Measurements from ENCODE around the gene ERN1.
A peak's percentile ranks its signal among the peaks of the same experiment; 100 is the strongest.
"Not testable (repeated sequence)": the region's sequence is repeated elsewhere in the genome, so short reads cannot be mapped to it uniquely, and the experiment has no call there.

The ERN1 gene

DNA sequence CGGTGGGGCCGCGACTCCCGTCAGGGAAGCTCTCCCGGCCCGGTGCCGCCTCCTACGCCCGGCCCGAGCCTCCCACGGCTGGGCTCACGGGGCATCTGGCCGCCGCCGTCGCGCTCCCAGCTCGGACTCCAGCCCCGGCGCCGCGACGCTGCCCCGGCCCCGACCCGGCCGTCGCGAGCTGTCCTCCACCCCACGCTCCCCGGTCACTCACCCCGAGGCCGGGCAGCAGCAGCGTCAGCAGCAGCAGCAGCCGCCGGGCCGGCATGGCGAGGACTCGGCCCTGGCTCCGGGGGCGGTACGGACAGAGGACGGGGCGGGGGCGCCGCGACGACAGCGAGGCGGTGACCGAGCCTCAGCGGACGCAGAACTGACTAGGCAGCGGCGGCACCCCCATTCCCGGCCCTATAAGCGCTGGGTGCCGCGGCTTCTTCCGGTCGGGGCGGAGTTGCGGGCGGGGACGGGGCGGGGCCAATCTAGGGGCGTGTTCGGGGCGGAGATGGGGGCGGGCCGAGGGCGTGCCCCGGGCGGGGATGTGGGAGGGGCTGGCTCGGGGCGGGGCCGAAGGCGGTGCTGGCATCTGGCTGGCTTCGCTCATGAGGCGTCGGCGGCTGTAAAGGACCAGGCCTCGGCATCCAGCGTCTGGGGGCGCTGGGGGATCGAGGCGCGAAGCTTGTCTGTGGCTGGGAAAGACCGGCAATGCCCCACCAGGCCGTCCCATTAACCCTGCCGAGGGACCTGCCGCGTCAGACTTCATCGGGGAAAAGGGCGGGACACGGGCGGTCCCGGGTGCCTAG lies at the start of gene ERN1:
TSS of gene ERN1 (minus strand) at position 380 of the 794 bp plus-strand sequence. CDS start at position 265, 115 bp downstream.
- ATAC-seq = peak; percentile 95
- peaks cover 42% of the 10 kb centered on the region for H3K4me1 Mint-ChIP-seq
- H3K9me3 Mint-ChIP-seq = no peaks in the 10 kb centered on the region
- no peaks in the 10 kb centered on the region for H3K36me3 Mint-ChIP-seq
- peak within 1 kb of the TSS; percentile 87 for H3K27ac Mint-ChIP-seq
- peak within 1 kb of the TSS; percentile 83 for H3K4me3 Mint-ChIP-seq
- no peaks in the 10 kb centered on the region for H3K27me3 Mint-ChIP-seq

DNA sequence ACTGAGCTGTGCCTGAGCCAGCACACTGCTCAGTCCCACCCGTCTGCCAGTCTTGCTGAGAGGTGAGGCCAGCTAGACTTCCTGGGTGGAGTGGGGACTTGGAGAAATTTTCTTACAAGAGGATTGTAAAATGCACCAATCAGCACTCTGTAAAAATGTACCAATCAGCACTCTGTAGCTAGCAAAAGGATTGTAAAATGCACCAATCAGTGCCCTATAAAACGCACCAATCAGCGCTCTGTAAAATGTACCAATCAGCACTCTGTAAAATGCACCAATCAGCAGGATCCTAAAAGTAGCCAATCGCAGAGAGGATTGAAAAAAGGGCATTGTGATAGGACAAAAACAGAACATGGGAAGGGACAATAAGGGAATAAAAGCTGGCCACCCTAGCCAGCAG lies 49.1 kb upstream of the ERN1 start:
- not testable (repeated sequence) for H3K4me1 Mint-ChIP-seq, H3K9me3 Mint-ChIP-seq, H3K27me3 Mint-ChIP-seq, H3K27ac Mint-ChIP-seq, H3K4me3 Mint-ChIP-seq, ATAC-seq
- H3K36me3 Mint-ChIP-seq = peaks cover 50% of the 10 kb centered on the region

GRCh38 chr17:64178011-64178825 lies 48.3 kb upstream of the ERN1 start:
- Mint-ChIP-seq H3K36me3 (peaks cover 50% of the 10 kb centered on the region), H3K27me3 (no peaks in the 10 kb centered on the region), H3K27ac (no peak overlapping the region), H3K4me3 (no peak overlapping the region), H3K4me1 (no peaks in the 10 kb centered on the region), H3K9me3 (no peaks in the 10 kb centered on the region)
- no peak for ATAC-seq

GRCh38 chr17:64177311-64178010 lies 47.5 kb upstream of the ERN1 start:
- H3K4me1 Mint-ChIP-seq = no peaks in the 10 kb centered on the region
- no peak overlapping the region for H3K4me3 Mint-ChIP-seq
- H3K9me3 Mint-ChIP-seq = no peaks in the 10 kb centered on the region
- no peaks in the 10 kb centered on the region for H3K27me3 Mint-ChIP-seq
- ATAC-seq = no peak
- no peak overlapping the region for H3K27ac Mint-ChIP-seq
- peaks cover 55% of the 10 kb centered on the region for H3K36me3 Mint-ChIP-seq

GRCh38 chr17:64176556-64176955 lies 46.6 kb upstream of the ERN1 start:
- no peak overlapping the region for H3K4me3 Mint-ChIP-seq
- peaks cover 64% of the 10 kb centered on the region for H3K36me3 Mint-ChIP-seq
- ATAC-seq = no peak
- H3K9me3 Mint-ChIP-seq = no peaks in the 10 kb centered on the region
- H3K27me3 Mint-ChIP-seq = no peaks in the 10 kb centered on the region
- H3K27ac Mint-ChIP-seq = no peak overlapping the region
- H3K4me1 Mint-ChIP-seq = no peaks in the 10 kb centered on the region

DNA sequence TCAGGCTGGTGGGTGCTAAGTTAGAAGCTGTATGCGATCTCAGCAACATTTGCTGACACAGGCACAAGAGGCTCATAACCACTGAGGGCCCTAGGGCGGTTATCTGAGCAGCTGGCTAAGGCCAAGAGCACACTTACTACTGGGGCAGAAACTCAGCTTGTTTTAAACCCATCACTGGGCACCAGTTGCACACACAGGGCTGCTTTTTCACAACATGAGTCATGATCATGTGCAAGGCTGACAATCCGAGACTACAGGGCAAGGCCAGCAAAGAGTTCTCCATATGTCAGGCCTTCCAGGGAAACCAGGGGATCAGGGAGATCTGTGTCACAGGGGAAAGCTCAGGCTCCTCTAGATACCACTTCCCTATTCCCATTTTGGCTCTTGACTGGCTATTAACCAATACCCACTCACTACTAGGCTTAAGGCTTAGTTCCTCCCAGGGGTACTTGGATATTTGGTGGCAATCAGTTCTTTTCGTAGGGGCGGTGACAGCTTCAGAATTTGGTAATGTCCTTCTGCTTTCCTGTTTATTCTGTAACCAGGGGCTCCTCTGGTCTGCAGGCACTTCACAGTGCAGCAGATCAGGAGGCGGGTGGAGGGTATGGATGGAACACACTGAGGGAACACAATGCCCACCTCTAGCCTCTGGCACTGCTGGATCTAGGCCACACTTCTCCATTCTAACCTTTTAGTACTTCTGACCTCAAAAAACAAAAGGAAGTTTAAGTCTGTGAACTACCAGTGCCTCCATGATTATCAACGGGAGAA lies 44.9 kb upstream of the ERN1 start:
- Mint-ChIP-seq H3K4me1 (no peaks in the 10 kb centered on the region), H3K27me3 (no peaks in the 10 kb centered on the region), H3K4me3 (no peak overlapping the region), H3K36me3 (peaks cover 69% of the 10 kb centered on the region), H3K27ac (no peak overlapping the region), H3K9me3 (no peaks in the 10 kb centered on the region)
- no peak for ATAC-seq

DNA sequence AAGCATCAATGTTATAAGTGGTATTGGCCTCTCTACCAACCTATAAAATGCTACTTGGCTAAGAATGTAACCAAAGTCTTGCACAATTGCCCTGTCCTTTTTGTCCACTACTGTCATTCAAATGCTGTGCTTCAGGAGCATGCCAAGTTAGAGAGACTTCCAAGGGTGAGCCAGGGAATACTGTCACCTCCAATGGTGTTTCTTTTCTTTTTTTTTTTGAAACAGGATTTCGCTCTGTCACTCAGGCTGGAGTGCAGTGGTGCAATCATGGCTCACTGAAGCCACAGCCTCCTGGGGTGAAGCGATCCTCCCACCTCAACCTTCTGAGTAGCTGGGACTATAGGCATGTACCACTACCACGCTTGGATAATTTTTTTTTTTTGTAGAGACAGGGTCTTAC lies 43.7 kb upstream of the ERN1 start:
- Mint-ChIP-seq H3K4me3 (no peak overlapping the region), H3K9me3 (no peaks in the 10 kb centered on the region), H3K4me1 (no peaks in the 10 kb centered on the region), H3K27me3 (no peaks in the 10 kb centered on the region), H3K36me3 (peaks cover 61% of the 10 kb centered on the region), H3K27ac (no peak overlapping the region)
- no peak for ATAC-seq

GRCh38 chr17:64172510-64172909 lies 42.6 kb upstream of the ERN1 start:
- H3K4me1 Mint-ChIP-seq = peaks cover 5% of the 10 kb centered on the region
- H3K27me3 Mint-ChIP-seq = no peaks in the 10 kb centered on the region
- no peak for ATAC-seq
- H3K27ac Mint-ChIP-seq = no peak overlapping the region
- no peaks in the 10 kb centered on the region for H3K9me3 Mint-ChIP-seq
- H3K36me3 Mint-ChIP-seq = peaks cover 56% of the 10 kb centered on the region
- H3K4me3 Mint-ChIP-seq = no peak overlapping the region

- Mint-ChIP-seq H3K36me3 (peaks cover 58% of the 10 kb centered on the region), H3K9me3 (no peaks in the 10 kb centered on the region), H3K4me1 (peaks cover 6% of the 10 kb centered on the region), H3K4me3 (no peak overlapping the region), H3K27me3 (no peaks in the 10 kb centered on the region), H3K27ac (no peak overlapping the region)
- no peak for ATAC-seq
These were observed 41.1 kb upstream of the ERN1 start for GRCh38 chr17:64171041-64171440.

- no peak overlapping the region for H3K4me3 Mint-ChIP-seq
- no peaks in the 10 kb centered on the region for H3K27me3 Mint-ChIP-seq
- H3K4me1 Mint-ChIP-seq = peaks cover 6% of the 10 kb centered on the region
- H3K9me3 Mint-ChIP-seq = no peaks in the 10 kb centered on the region
- no peak for ATAC-seq
- H3K36me3 Mint-ChIP-seq = peaks cover 54% of the 10 kb centered on the region
- no peak overlapping the region for H3K27ac Mint-ChIP-seq
These were observed 40.3 kb upstream of the ERN1 start for GRCh38 chr17:64170286-64170685.

- ATAC-seq, H3K27ac Mint-ChIP-seq, H3K27me3 Mint-ChIP-seq, H3K4me3 Mint-ChIP-seq, H3K9me3 Mint-ChIP-seq, H3K4me1 Mint-ChIP-seq: not testable (repeated sequence)
- H3K36me3 Mint-ChIP-seq = peaks cover 53% of the 10 kb centered on the region
These were observed 37.7 kb upstream of the ERN1 start for GRCh38 chr17:64167666-64168065.

GRCh38 chr17:64166876-64167275 lies 36.9 kb upstream of the ERN1 start:
- Mint-ChIP-seq H3K27ac (no peak overlapping the region), H3K4me3 (no peak overlapping the region), H3K9me3 (no peaks in the 10 kb centered on the region), H3K4me1 (peaks cover 6% of the 10 kb centered on the region), H3K27me3 (no peaks in the 10 kb centered on the region), H3K36me3 (peaks cover 48% of the 10 kb centered on the region)
- no peak for ATAC-seq

GRCh38 chr17:64165347-64165746 lies 35.4 kb upstream of the ERN1 start:
- H3K4me1 Mint-ChIP-seq = peaks cover 6% of the 10 kb centered on the region
- no peaks in the 10 kb centered on the region for H3K27me3 Mint-ChIP-seq
- H3K9me3 Mint-ChIP-seq = no peaks in the 10 kb centered on the region
- no peak for ATAC-seq
- H3K27ac Mint-ChIP-seq = no peak overlapping the region
- H3K36me3 Mint-ChIP-seq = peaks cover 38% of the 10 kb centered on the region
- no peak overlapping the region for H3K4me3 Mint-ChIP-seq

- ATAC-seq = no peak
- no peaks in the 10 kb centered on the region for H3K9me3 Mint-ChIP-seq
- no peak overlapping the region for H3K27ac Mint-ChIP-seq
- peaks cover 6% of the 10 kb centered on the region for H3K4me1 Mint-ChIP-seq
- no peaks in the 10 kb centered on the region for H3K27me3 Mint-ChIP-seq
- H3K36me3 Mint-ChIP-seq = peaks cover 32% of the 10 kb centered on the region
- H3K4me3 Mint-ChIP-seq = no peak overlapping the region
These were observed 34.8 kb upstream of the ERN1 start for GRCh38 chr17:64164596-64165285.

All from stimulated activated memory B cell treated with anti-CD40 and anti-IgM and Interleukin-4, amounts not matched to agents 10 μg/mL and 1 μg/mL and 100 μg/mL, for 72 hours (primary cell).